Parathyroid adenoma (tissue), 2 donors: ENCODE data around the gene OAT.
"Not testable (repeated sequence)": the region's sequence is repeated elsewhere in the genome, so short reads cannot be mapped to it uniquely, and the experiment has no call there.

Experiments
- H2AFZ ChIP-seq: fragments of 300-600 bp; sonication (generic); one replicate; pipeline ENCODE4 v1.7.0; 2017; ENCODE audit warnings: antibody characterized with exemption, mild to moderate bottlenecking
- H3K27ac ChIP-seq: fragments of 300-600 bp; sonication (generic); one replicate; pipeline ENCODE4 v1.7.0; 2017
- H3K27me3 ChIP-seq: fragments of 300-600 bp; sonication (generic); one replicate; pipeline ENCODE4 v1.7.0; 2017; ENCODE audit warnings: low read length; ENCODE audit not compliant: control insufficient read depth, insufficient read depth
- H3K36me3 ChIP-seq: fragments of 300-600 bp; sonication (generic); one replicate; pipeline ENCODE4 v1.7.0; 2017; ENCODE audit warnings: low read length; ENCODE audit not compliant: control insufficient read depth, insufficient read depth
- H3K4me1 ChIP-seq: fragments of 300-600 bp; sonication (generic); one replicate; pipeline ENCODE4 v1.7.0; 2017; ENCODE audit warnings: control low read depth
- H3K4me2 ChIP-seq: fragments of 300-600 bp; sonication (generic); one replicate; pipeline ENCODE4 v1.7.0; 2017; ENCODE audit warnings: low read length
- H3K4me3 ChIP-seq: fragments of 300-600 bp; sonication (generic); one replicate; pipeline ENCODE4 v1.7.0; 2017; ENCODE audit warnings: low read depth, low read length
- H3K79me2 ChIP-seq: fragments of 300-600 bp; sonication (generic); one replicate; pipeline ENCODE4 v1.7.0; 2017; ENCODE audit warnings: control low read depth
- H3K9ac ChIP-seq: fragments of 300-600 bp; sonication (generic); one replicate; pipeline ENCODE4 v1.7.0; 2017; ENCODE audit warnings: mild to moderate bottlenecking
- H3K9me3 ChIP-seq: fragments of 300-600 bp; sonication (generic); one replicate; pipeline ENCODE4 v1.7.0; 2017; ENCODE audit warnings: low read length; ENCODE audit not compliant: control insufficient read depth
- CTCF ChIP-seq: fragments of 300-600 bp; sonication (generic); IDR thresholded peaks from one replicate; pipeline ENCODE4 v1.7.0; 2017; ENCODE audit warnings: antibody characterized with exemption, mild to moderate bottlenecking
- donor health status: primary hyperparathyroidism.

OAT gene

DNA sequence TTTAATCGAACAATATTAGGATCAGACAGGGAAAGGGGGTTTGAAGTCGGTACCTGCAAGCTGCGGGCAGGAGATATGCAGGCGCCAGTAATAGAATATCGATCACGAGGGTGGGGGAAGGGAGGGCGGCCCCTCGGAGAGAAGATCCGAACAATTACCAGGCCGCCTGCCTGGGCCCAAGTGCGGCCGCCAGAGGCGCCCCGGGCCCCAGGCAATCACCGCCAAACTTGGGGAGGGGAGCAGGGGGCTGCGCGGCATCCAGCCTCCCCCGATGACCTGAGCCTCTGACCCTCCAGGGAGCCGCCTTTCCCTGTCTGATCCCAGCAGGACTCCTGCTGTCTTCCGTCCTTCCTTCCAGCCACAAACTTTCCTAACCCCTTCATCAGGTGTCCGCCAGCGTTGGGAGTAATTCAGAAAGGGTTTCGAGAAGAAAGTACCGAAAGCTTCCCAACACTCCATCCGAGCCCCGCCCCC is 30.0 kb upstream of the OAT start:
- no peaks in the 10 kb centered on the region for H3K36me3 ChIP-seq
- H3K79me2 ChIP-seq, result no peaks in the 10 kb centered on the region
- no peak overlapping the region for H3K9ac ChIP-seq
- H3K4me1 ChIP-seq, result no peaks in the 10 kb centered on the region
- no peak for TF ChIP-seq CTCF
- no peak overlapping the region for H2AFZ ChIP-seq
- H3K27ac ChIP-seq, result no peak overlapping the region
- no peaks in the 10 kb centered on the region for H3K9me3 ChIP-seq
- no peak overlapping the region for H3K4me2 ChIP-seq
- H3K4me3 ChIP-seq, result no peak overlapping the region
- H3K27me3 ChIP-seq, result no peaks in the 10 kb centered on the region

GRCh38 chr10:124447751-124448466 is 29.2 kb upstream of the OAT start:
- Histone ChIP-seq H3K4me1 (no peaks in the 10 kb centered on the region), H3K4me3 (no peak overlapping the region), H3K79me2 (no peaks in the 10 kb centered on the region), H3K4me2 (peak overlapping the region; percentile 26), H3K9me3 (no peaks in the 10 kb centered on the region), H3K36me3 (no peaks in the 10 kb centered on the region), H3K27me3 (no peaks in the 10 kb centered on the region), H3K9ac (no peak overlapping the region), H3K27ac (no peak overlapping the region), H2AFZ (peak overlapping the region; percentile 23)
- TF ChIP-seq CTCF, result no peak

DNA sequence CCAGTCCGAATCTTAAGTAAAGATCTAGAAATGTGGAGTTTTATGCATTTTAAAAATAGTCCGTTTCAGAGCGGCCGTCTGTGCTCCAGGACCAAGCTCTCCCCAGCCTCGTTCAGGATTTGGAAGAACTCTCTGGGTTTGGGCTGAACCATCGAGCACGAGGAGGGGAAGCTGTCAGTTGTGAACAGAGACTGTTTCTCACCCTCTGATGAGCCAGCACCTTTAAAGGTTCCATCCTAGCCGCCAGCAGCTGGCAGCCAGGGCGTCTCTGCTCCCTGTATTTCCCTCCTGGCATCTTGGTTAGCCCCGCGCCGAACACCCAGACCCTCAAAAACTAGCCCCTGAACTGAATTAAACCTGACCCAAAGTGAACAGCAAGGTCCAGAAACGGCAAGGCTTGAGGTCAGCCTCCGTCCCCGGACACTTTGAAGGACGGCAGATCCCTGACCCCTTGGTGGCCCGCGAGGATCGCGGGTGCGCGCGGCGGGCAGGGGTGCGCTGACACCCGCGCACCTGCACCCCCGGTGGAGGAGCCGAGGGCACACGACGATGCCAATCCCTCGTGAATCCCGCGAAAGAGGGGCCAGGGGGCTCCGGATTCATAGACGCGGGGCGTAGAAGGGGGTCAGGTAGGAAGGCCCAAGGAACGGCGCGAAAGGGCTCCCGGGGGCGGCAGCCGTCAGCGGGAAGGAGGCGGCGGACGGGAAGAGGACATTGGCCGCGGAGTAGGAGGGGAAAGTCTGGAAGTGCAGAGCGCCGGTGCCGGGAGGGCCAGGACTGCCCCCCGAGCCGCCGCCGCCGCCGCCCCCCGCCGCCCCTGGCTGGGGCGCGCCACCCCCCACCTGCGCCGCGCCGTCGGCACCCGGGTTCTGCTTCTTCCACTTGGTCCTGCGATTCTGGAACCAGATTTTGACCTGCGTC is 28.4 kb upstream of the OAT start:
- no peak overlapping the region for H3K9ac ChIP-seq
- no peaks in the 10 kb centered on the region for H3K9me3 ChIP-seq
- peak overlapping the region; percentile 26 for H3K4me2 ChIP-seq
- TF ChIP-seq CTCF, result no peak
- H3K79me2 ChIP-seq, result no peaks in the 10 kb centered on the region
- H2AFZ ChIP-seq, result peak overlapping the region; percentile 23
- no peak overlapping the region for H3K4me3 ChIP-seq
- no peaks in the 10 kb centered on the region for H3K27me3 ChIP-seq
- no peak overlapping the region for H3K27ac ChIP-seq
- H3K4me1 ChIP-seq, result no peaks in the 10 kb centered on the region
- H3K36me3 ChIP-seq, result no peaks in the 10 kb centered on the region

DNA sequence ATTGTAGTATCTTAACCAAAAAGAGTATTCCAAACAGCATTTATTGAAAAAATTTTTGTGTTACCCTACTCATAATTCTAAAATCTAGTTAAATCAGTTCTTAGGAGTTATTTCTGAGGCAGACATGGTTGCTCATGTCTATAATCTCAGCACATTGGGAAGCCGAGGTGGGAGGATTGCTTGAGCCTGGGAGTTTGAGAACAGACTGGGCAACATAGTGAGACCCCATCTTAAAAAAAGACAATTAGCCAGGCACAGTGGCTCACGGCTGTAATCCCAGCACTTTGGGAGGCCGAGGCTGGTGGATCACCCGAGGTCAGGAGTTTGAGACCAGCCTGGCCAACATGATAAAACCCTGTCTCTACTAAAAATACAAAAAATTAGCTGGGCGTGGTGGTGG is 23.0 kb upstream of the OAT start:
- H3K36me3 ChIP-seq, H3K4me2 ChIP-seq, H3K79me2 ChIP-seq, H3K4me3 ChIP-seq, H3K27ac ChIP-seq, H3K27me3 ChIP-seq, H2AFZ ChIP-seq, H3K9me3 ChIP-seq, H3K9ac ChIP-seq, H3K4me1 ChIP-seq: not testable (repeated sequence)

GRCh38 chr10:124436191-124436638 is 17.5 kb upstream of the OAT start:
- no peak overlapping the region for H3K4me3 ChIP-seq
- no peaks in the 10 kb centered on the region for H3K79me2 ChIP-seq
- no peak overlapping the region for H3K9ac ChIP-seq
- H3K27me3 ChIP-seq, result no peaks in the 10 kb centered on the region
- no peaks in the 10 kb centered on the region for H3K36me3 ChIP-seq
- no peaks in the 10 kb centered on the region for H3K9me3 ChIP-seq
- no peak overlapping the region for H3K4me2 ChIP-seq
- no peaks in the 10 kb centered on the region for H3K4me1 ChIP-seq
- no peak overlapping the region for H3K27ac ChIP-seq
- H2AFZ ChIP-seq, result no peak overlapping the region
- TF ChIP-seq CTCF, result no peak

- not testable (repeated sequence) for H3K9ac ChIP-seq, H3K27ac ChIP-seq, H3K79me2 ChIP-seq, H2AFZ ChIP-seq, H3K27me3 ChIP-seq, H3K4me1 ChIP-seq, H3K4me3 ChIP-seq, H3K9me3 ChIP-seq, H3K36me3 ChIP-seq, H3K4me2 ChIP-seq
Measured at GRCh38 chr10:124435683-124436082, 17.0 kb upstream of the OAT start.
